ENCODE data around the gene OOSP4A.

Gene OOSP4A

DNA sequence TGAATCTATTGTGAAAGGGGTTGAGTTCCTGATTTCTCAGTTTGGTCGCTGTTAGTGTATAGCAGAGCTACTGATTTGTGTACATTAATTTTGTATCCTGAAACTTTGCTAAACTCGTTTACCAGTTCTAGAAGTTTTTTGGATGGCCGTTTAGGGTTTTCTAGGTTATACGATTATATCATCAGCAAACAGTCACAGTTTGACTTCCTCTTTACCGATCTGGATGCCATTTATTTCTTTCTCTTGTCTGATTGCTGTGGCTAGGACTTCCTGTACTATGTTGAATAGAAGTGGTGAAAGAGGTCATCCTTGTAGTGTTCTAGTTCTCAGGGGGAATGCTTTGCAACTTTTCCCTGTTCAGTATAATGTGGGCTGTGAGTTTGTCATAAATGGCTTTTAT, 28.6 kb downstream of the OOSP4A start:
- no peak for DNase-seq (ENCODE audit: extremely low read depth, low read depth)
- no peak overlapping the region for H3K4me3 ChIP-seq (replicated peaks; ENCODE audit: low read depth, low read length)
- TF ChIP-seq, protein P1, sequence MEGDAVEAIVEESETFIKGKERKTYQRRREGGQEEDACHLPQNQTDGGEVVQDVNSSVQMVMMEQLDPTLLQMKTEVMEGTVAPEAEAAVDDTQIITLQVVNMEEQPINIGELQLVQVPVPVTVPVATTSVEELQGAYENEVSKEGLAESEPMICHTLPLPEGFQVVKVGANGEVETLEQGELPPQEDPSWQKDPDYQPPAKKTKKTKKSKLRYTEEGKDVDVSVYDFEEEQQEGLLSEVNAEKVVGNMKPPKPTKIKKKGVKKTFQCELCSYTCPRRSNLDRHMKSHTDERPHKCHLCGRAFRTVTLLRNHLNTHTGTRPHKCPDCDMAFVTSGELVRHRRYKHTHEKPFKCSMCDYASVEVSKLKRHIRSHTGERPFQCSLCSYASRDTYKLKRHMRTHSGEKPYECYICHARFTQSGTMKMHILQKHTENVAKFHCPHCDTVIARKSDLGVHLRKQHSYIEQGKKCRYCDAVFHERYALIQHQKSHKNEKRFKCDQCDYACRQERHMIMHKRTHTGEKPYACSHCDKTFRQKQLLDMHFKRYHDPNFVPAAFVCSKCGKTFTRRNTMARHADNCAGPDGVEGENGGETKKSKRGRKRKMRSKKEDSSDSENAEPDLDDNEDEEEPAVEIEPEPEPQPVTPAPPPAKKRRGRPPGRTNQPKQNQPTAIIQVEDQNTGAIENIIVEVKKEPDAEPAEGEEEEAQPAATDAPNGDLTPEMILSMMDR (IDR thresholded peaks at IDR 0.05; ENCODE audit: low read depth, low read length, missing control alignments), result no peak

DNA sequence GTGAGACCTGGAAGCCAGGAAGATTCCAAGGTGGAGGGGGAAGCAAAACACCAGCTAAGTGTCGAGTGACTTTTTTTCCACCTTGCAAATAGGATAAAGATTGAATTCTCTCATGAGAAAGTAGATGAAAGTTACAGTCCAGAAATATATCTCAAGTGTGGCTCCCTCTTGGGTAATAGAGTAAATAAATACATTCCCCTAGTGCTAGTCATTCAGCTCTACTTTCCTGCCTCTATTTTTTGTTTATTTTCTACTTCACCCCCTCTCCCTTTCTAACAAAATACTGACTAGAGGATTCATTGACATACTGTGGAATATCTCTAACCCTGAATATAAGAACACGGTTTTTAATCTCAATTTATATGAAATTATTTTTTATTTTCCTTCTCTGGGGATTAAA, 34.0 kb downstream of the OOSP4A start:
- H3K4me3 ChIP-seq (replicated peaks; ENCODE audit: low read depth, low read length), result no peak overlapping the region
- TF ChIP-seq, protein P1 (IDR thresholded peaks at IDR 0.05; ENCODE audit: low read depth, low read length, missing control alignments), result no peak
- no peak for DNase-seq (ENCODE audit: extremely low read depth, low read depth)

DNA sequence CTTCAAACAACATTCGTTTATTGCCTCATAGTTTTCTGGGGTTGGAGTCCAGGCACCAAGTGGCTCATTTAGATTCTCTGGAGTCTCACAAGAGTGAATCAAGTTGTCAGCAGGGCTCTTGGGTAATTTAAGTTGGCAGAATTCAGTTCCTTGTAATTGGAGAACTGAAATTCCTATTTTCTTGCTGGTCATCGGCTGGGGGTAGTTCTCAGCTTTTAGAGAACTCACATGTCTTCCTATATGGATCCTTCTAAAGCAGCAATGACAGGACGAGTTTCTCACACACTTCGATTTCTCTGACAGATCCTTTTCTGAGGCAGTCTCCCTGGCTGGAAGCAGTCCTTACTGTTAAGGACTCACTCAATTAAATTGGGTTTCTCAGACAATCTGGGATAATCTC, 35.9 kb downstream of the OOSP4A start:
- DNase-seq (ENCODE audit: extremely low read depth, low read depth), result no peak
- TF ChIP-seq, protein P1 (IDR thresholded peaks at IDR 0.05; ENCODE audit: low read depth, low read length, missing control alignments), result no peak
- H3K4me3 ChIP-seq (replicated peaks; ENCODE audit: low read depth, low read length), result no peak overlapping the region

DNA sequence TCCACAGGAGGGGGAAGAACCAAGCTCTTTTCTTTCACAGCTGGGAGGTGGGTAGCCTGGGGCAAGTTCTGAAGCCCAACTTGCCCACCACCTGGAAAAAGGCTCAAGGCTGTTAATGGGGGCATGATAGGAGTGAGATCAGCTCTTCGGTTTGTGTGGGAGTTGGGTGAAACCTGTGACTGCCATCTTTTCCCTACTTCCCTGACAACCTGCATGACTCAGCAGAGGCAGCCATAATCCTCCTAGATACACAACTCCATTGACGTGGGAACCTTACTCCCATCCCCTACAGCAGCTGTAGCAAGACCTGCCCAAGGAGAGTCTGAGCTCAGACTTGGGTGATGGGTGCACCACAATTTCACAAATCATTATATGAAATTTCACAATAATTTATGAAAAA, 39.9 kb downstream of the OOSP4A start:
- no peak overlapping the region for H3K4me3 ChIP-seq (replicated peaks; ENCODE audit: low read depth, low read length)
- no peak for DNase-seq (ENCODE audit: extremely low read depth, low read depth)
- TF ChIP-seq, protein P1 (IDR thresholded peaks at IDR 0.05; ENCODE audit: low read depth, low read length, missing control alignments), result no peak

DNA sequence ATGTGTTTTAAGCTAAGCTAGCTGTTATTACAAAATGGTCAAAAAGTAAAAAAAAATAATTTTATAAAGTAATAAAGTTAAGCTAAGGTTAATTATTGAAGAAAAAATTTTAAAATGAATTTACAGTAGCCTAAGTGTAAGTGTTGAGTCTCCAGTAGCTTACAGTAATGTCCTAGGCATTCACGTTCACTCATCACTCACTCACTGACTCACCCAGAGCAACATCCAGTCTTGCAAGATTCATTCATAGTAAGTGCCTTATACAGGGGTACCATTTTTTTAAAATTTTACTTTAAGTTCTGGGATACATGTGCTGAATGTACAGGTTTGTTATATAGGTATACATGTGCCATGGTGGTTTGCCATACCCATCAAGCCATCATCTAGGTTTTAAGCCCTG, 41.5 kb downstream of the OOSP4A start:
- no peak for DNase-seq (ENCODE audit: extremely low read depth, low read depth)

DNA sequence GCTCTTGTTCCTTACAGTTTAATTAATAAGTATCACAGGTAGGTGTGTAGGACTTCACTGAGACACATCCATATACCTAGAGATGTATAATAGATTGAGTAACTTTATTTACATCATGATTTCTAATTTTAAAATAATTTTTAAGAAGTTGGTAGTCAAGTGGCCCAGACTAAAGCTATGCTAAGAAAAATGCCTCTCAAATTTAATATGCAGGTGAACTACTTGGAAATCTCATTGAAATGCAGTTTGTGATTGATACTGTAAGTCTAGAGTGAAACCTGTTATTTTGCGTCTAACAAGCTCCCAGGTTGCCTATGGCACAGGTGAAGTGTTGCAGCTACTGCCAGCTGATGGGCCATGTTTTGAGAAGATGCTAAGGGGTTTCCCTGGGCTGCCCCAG, 53.0 kb downstream of the OOSP4A start, which contains the start of gene OOSP4B:
Gene OOSP4B (plus strand): TSS at position 301 of the 400 bp plus-strand sequence.
- no peak for DNase-seq (ENCODE audit: extremely low read depth, low read depth)
- no peak within 1 kb of the TSS for H3K4me3 ChIP-seq (replicated peaks; ENCODE audit: low read depth, low read length)
- TF ChIP-seq, protein P1 (IDR thresholded peaks at IDR 0.05; ENCODE audit: low read depth, low read length, missing control alignments), result no peak

More for the DNA sequence above, 41.5 kb downstream of the OOSP4A start:
- H3K4me3 ChIP-seq (replicated peaks; ENCODE audit: low read depth, low read length), result no peak overlapping the region
- TF ChIP-seq, protein P1 (IDR thresholded peaks at IDR 0.05; ENCODE audit: low read depth, low read length, missing control alignments), result no peak

DNA sequence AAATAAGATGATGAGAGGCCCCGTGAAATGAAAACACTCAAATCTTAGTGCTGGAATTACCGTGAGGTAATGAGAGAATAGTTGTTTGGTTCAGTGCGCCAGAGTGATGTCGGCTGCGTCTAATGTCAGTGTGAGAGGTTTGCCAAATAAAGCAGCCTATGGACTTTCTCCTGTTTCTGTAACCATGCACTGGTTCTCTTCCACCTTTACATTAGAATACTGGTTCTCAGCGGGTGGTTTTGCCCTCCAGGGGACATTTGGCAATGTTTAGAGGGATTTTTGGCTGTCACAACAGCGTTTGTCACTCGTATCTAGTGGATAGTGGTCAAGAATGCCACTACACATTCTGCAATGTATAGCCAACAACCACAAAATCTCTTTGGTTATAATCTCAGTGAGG, 54.2 kb downstream of the OOSP4A start:
- DNase-seq (ENCODE audit: extremely low read depth, low read depth), result no peak
- TF ChIP-seq, protein P1 (IDR thresholded peaks at IDR 0.05; ENCODE audit: low read depth, low read length, missing control alignments), result no peak

More for the DNA sequence above, 54.2 kb downstream of the OOSP4A start:
- no peak overlapping the region for H3K4me3 ChIP-seq (replicated peaks; ENCODE audit: low read depth, low read length)
